Endothelial cell of umbilical vein (primary cell): ENCODE results near the gene SESTD1.

ENCODE experiments used
- POLR2A ChIP-seq: IDR thresholded peaks from 2 replicates; pipeline ENCODE4 v1.6.1; 2012; ENCODE audit warnings: low read depth, mild to moderate bottlenecking, control low read depth, low read length
- POLR2AphosphoS5 ChIP-seq: IDR thresholded peaks from 2 replicates; pipeline ENCODE4 v1.6.1; 2012; ENCODE audit warnings: low read depth, mild to moderate bottlenecking, control low read depth, low read length, moderate library complexity; ENCODE audit not compliant: insufficient read depth
- TF ChIP-seq, protein P1 (sequence below), 2 donors: IDR thresholded peaks; 1 replicate in 1 of 2; 2 replicates in 1 of 2; pipeline ENCODE4 v1.5.1; 2011; ENCODE audit warnings: low read length in 2 of 2, mild to moderate bottlenecking in 2 of 2, moderate library complexity in 2 of 2, control low read depth in 1 of 2, inconsistent platforms in 1 of 2, low read depth in 1 of 2; ENCODE audit not compliant: insufficient read depth in 1 of 2; ENCODE audit errors: extremely low read depth in 1 of 2
- TF ChIP-seq, protein P2 (sequence below): IDR thresholded peaks from 2 replicates; pipeline ENCODE4 v1.6.1; 2011; ENCODE audit not compliant: insufficient read depth, insufficient read length

DNA sequence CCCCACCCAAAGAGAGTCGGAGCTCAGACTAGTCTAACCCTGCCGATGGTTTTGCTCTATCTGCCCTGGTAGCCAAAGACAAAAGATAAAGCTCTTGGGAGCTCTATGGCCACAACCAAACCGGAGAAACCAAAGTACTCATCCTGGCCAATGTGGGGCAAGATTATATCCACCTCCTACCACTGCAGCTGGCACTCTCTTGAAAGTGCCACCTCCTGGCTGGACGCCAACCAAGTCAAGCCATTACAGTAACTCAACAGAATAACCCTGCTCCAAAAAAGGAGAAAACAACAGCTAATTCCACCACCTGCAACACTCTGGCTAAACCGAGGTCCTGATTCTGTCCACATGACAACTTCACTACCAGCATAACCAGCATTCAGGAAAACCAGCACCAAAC lies 57.6 kb downstream of the SESTD1 start:
- TF ChIP-seq, protein P1, sequence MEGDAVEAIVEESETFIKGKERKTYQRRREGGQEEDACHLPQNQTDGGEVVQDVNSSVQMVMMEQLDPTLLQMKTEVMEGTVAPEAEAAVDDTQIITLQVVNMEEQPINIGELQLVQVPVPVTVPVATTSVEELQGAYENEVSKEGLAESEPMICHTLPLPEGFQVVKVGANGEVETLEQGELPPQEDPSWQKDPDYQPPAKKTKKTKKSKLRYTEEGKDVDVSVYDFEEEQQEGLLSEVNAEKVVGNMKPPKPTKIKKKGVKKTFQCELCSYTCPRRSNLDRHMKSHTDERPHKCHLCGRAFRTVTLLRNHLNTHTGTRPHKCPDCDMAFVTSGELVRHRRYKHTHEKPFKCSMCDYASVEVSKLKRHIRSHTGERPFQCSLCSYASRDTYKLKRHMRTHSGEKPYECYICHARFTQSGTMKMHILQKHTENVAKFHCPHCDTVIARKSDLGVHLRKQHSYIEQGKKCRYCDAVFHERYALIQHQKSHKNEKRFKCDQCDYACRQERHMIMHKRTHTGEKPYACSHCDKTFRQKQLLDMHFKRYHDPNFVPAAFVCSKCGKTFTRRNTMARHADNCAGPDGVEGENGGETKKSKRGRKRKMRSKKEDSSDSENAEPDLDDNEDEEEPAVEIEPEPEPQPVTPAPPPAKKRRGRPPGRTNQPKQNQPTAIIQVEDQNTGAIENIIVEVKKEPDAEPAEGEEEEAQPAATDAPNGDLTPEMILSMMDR (IDR thresholded peaks at IDR 0.05; ENCODE audit: extremely low read depth in 1 of 2, insufficient read depth in 1 of 2, low read depth in 1 of 2, low read length in 2 of 2), result no peak
- no peak for TF ChIP-seq POLR2AphosphoS5
- TF ChIP-seq POLR2A, result no peak
- TF ChIP-seq, protein P2, sequence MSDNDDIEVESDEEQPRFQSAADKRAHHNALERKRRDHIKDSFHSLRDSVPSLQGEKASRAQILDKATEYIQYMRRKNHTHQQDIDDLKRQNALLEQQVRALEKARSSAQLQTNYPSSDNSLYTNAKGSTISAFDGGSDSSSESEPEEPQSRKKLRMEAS, result no peak
